Stimulated activated naive CD4-positive, alpha-beta T cell treated with Interleukin-2 at 50 U/mL for 16 hours (primary cell): ENCODE data around the gene GMPPA.

Experiments used
- DNase-seq: peaks from one replicate; lab custom pipeline; 2025; lab: John Stamatoyannopoulos, UW

Gene GMPPA

GRCh38 chr2:219506802-219507526 is 8.3 kb downstream of the GMPPA start:
- no peak for DNase-seq

GRCh38 chr2:219507581-219508443 is 9.1 kb downstream of the GMPPA start:
- no peak for DNase-seq

- DNase-seq = no peak
Observed at GRCh38 chr2:219508444-219508734, 9.7 kb downstream of the GMPPA start.

GRCh38 chr2:219508971-219509779 is 10.5 kb downstream of the GMPPA start:
- no peak for DNase-seq

- peak; percentile 39 for DNase-seq
Observed at GRCh38 chr2:219509780-219510511, 11.3 kb downstream of the GMPPA start.

GRCh38 chr2:219510512-219511135 is 11.9 kb downstream of the GMPPA start:
- no peak for DNase-seq

GRCh38 chr2:219511547-219512325 is 13.0 kb downstream of the GMPPA start:
- DNase-seq = no peak

GRCh38 chr2:219512524-219513216 is 14.0 kb downstream of the GMPPA start:
- DNase-seq = no peak

- DNase-seq = no peak
Observed at GRCh38 chr2:219513787-219514186, 15.1 kb downstream of the GMPPA start.

GRCh38 chr2:219514196-219514761 is 15.6 kb downstream of the GMPPA start, which contains the start of gene ASIC4:
Gene ASIC4, plus strand, starts transcription at chr2:219514482. Its CDS starts 243 bp downstream, at chr2:219514725.
- DNase-seq = no peak

- no peak for DNase-seq
Observed at GRCh38 chr2:219514836-219515235, 16.1 kb downstream of the GMPPA start.

GRCh38 chr2:219515874-219516629 is 17.4 kb downstream of the GMPPA start:
- no peak for DNase-seq

- DNase-seq = no peak
Observed at GRCh38 chr2:219516888-219517287, 18.2 kb downstream of the GMPPA start.

GRCh38 chr2:219517954-219518778 is 19.5 kb downstream of the GMPPA start:
- no peak for DNase-seq

GRCh38 chr2:219519526-219519916 is 20.8 kb downstream of the GMPPA start:
- DNase-seq = no peak

GRCh38 chr2:219520079-219520478 is 21.4 kb downstream of the GMPPA start:
- no peak for DNase-seq

- no peak for DNase-seq
Observed at GRCh38 chr2:219521066-219521880, 22.6 kb downstream of the GMPPA start.
